GM19467 (cell line): ENCODE measurements around the gene PPIG.
"Not testable (repeated sequence)": the region's sequence is repeated elsewhere in the genome, so short reads cannot be mapped to it uniquely, and the experiment has no call there.

Source experiments
- ATAC-seq: cut with Tn5 transposase; IDR thresholded peaks from one replicate; pipeline ENCODE4 v1.9.1; 2021; ENCODE audit warnings: mild to moderate bottlenecking, moderate library complexity; ENCODE audit not compliant: unreplicated experiment

PPIG gene

DNA sequence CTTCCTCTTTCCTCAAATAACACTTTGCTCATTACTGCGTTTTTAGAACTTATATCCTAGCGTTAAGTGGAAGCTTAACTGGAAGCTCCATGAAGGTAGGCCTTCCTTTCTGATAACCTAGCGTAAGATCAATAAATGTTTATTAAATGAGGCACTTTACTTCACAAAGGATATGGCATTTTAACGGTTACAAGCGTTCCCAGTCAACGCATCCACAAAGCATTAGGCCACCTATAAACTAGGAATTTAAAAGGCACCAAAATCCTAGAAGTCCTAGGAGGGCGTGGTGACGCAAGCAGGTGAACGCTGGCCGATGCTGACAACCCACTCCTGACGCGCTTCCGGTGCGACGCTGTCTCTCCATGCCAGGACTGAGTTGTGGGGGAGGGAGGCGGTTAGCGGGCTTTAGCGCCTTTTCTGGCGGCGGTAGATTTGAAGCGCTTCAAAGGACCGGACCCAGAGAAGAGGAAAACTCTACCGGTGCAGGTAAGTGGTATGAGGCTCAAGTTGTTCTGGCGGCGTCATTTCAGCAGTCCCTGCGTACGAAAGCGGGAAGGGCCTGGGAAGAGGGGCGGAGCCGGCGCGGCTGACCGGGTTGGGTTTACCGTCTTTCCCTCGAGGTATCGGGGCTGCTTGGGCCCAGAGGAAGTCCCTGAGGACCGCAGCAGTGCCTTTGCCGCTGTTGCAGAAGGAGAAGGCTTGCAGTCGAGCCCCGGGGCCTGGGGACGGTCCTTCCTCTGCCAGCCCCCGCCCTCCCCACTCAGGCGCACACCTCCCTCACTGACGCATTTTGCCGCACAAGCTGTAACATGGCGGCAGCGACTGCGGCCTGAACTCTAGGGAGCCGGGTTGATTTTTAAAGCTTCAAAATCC lies at the start of gene PPIG:
PPIG (plus strand) TSS at position 347 of the 873 bp plus-strand sequence. CDS start 19,691 bp downstream, outside the sequence.
- peak; percentile 81 for ATAC-seq

DNA sequence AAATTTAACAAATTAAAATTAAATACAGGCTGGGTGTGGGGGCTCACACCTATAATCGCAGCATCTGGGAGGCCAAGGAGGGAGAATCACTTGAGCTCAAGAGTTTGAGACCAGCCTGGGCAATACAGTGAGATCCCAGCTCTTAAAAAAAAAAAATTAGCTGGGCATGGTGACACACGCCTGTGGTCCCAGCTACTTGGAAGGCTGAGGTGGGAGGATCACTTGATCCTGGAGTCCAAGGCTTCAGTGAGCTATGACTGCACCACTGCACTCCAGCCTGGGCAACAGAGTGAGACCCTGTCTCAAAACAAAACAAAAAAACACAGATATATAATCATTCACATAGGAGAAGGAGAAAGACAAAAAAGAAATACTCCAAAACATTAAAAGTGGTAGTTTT lies 44.7 kb upstream of the PPIG start:
- not testable (repeated sequence) for ATAC-seq

DNA sequence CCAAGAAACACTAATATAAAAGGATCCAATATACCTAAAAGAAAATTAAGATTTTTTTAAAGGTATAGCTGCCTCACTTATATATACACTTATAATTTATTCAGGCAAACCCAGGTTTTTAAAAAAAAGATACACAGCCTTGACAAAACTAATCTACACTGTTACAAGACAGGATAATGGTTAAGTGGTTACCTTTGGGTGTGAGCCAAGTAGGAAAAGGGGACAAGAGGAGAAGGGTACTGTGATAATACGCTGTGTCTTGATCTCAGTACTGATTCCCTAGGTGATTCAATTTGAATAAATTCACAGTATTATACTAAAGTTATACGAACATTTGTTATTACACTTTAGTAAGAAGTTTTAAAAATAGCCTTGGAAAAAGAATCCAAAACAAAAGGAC lies 44.0 kb upstream of the PPIG start:
- ATAC-seq: no peak

DNA sequence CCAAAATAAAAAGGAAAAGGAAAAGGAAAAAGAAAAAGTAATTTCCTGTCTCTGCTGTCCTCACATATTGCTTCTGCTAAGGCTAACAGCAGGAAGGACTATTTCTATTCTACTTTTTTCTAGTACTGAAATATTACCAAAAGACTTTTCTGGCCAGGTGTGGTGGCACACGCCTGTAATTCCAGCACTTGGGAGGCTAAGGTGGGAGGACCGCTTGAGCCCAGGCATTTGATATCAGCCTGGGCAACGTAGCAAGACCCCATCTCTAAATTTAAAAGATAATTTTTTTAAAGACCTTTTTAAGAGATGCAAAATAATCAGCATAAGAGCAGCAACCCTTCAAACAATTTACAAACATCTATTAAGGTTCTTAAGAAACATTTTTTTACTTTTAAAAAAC lies 41.7 kb upstream of the PPIG start:
- ATAC-seq: no peak

DNA sequence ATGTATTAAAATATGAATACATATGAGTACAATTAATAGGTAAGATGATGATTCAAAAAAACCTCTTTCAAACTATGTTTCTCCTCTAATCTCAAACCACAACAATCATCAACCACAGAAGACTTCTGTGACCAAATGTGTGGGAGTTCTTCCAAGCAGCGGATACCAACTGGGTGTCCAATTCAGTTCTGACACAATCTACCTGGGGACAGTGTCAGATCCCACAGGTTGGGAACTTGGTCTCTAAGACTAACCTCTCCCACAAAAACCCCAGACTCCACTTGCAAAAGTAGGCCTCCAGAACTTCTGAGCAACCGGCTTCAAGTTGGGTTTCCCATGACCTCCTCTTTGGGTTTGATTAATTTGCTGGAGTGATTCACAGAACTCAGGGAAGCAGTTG lies 37.4 kb upstream of the PPIG start:
- ATAC-seq: no peak

DNA sequence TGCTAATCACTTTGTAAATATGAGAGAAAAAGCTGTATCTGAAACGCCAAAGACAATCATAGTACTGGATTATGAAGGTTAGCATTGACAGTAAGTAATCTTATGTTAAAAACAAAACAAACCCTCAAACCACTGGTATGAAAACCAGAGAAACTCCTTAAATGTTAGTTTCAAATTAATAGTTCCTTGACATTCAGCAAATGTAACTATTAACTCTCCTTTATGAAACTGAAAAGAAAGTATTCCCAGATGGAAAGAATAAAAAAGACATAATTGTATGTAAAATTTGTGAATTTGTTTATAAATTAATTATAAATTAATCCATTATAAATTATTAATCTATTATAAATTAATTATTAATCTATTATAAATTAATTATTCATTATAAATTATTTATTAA lies 22.8 kb upstream of the PPIG start:
- ATAC-seq: no peak

DNA sequence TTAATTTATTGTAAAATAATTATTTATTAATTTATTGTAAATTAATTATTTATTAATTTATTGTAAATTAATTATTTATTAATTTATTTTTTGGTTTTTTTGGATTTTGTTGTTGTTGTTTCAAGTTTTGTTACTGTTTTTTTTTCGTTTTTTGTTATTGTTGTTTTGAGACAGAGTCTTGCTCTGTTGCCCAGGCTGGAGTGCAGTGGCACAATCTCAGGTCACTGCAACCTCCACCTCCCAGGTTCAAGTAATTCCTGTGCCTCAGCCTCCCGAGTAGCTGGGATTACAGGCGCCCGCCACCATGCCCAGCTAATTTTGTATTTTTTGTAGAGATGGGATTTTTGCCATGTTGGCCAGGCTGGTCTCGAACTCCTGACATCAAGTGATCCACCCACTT lies 22.1 kb upstream of the PPIG start:
- ATAC-seq: not testable (repeated sequence)

DNA sequence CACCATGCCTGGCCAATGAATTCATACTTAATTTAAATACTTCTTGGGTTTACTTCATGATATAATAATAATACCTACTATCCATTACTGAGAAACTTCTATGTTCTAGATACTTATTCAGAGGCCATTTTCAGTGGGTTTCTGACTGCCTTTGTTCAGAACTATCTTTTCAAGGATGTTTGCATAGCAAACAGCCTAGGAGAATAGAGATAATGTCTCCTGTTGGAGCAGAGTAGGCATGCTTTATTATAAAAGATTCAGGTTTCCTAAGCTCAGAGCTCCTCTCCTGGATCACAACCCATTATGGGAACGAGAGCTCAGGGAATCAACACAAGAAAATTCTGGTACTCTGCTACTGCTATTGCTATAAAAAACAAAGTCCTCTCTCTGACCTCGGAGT lies 21.6 kb upstream of the PPIG start:
- no peak for ATAC-seq

DNA sequence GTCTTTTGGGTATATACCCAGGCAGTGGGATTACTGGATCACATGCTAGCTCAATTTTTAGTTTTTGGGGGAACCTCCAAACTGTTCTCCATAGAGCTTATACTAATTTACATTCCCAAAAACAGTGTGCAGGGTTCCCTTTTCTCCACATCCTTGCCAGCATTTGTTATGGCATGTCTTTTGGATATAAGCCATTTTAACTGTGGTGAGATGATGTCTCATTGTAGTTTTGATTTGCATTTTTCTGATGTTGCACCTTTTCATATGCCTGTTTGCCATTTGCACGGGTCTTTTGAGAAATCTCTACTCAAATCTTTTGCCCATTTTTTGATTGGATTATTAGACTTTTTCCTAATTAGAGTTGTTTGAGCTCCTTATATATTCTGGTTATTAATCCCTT lies 18.5 kb upstream of the PPIG start:
- no peak for ATAC-seq

DNA sequence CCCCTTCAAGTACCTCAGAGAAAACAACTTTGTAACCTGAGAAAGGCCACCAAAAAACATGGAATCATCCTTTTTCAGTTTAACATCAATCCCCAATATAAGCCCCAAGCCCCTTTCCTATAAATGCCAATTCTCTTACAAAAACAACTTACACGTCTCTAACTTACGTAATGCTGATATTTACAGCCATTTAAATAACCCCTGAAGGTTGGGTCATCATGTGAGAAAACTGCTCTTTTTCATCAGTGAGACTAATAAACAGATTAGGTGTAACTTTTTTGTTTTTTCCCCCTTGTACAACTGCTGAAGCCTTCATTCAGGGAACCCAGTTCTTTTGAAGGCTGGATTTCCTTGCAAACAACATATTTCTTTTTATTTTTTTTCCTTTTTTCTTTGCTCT lies 14.2 kb upstream of the PPIG start:
- ATAC-seq: no peak

DNA sequence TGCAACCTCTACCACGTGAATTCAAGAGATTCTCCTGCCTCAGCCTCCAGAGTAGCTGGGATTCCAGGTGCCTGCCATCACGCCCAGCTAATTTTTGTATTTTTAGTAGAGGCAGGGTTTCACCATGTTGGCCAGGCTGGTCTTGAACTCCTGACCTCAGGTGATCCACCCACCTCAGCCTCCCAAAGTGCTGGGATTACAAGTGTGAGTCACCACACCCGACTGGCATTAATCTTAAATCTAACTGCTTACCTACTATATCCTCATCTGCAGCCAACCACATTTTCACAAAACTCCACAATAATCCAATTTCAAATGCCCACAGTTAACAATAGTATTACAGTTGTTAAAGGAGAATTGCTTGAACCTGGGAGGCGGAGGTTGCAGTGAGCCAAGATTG lies 13.4 kb upstream of the PPIG start:
- ATAC-seq: not testable (repeated sequence)

DNA sequence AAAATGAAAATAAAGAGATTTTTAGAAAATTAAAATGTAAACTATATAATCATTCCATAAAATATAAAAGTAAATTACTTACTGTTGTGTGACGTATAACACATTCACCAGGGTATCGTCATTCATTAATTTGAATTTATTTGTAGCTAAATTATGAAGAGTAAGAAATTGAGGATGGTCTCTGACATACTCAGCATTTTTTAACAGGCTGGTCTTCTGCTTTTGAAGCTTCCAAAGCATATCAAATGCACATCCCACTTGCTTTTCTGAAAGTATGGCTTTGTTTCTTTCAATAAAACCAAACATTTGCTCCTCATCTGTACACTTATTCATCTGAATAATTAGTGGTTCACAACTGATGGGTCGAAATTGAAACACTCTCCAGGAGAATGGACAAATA lies 12.6 kb upstream of the PPIG start:
- ATAC-seq: no peak

DNA sequence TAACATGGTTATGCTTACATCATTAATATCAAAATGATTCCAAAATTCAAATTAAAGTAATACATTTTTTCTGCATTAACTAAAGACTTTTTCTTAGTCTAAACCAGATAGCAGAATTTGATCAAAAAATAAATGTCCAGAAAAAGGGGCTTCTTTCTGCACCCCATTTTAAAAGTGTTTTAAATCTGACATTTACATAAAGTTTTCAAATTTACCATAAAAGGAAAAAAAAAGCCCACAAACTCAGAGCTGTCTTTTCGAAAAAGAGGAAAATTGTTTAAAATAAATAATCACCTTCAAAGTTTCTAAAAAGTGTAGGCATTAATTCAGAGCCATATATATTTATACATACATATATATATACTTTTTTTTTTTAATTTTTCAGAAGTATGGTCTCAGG lies 12.0 kb upstream of the PPIG start:
- ATAC-seq: no peak

DNA sequence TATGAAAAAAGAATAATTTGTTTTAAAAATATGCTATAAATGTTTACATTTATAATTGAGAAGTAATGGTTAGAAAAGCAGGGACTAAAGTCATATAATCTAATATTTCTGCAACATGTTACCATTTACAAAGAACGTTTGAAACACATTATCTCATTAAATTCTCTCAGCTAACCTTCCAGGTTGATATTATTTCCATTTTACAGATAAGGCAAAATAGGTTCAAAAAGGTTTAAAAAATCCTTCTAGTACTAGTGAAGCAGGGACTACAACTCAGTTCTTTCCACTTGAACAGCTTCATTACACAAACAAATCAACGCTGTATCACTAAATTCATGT lies 11.4 kb upstream of the PPIG start:
- no peak for ATAC-seq

DNA sequence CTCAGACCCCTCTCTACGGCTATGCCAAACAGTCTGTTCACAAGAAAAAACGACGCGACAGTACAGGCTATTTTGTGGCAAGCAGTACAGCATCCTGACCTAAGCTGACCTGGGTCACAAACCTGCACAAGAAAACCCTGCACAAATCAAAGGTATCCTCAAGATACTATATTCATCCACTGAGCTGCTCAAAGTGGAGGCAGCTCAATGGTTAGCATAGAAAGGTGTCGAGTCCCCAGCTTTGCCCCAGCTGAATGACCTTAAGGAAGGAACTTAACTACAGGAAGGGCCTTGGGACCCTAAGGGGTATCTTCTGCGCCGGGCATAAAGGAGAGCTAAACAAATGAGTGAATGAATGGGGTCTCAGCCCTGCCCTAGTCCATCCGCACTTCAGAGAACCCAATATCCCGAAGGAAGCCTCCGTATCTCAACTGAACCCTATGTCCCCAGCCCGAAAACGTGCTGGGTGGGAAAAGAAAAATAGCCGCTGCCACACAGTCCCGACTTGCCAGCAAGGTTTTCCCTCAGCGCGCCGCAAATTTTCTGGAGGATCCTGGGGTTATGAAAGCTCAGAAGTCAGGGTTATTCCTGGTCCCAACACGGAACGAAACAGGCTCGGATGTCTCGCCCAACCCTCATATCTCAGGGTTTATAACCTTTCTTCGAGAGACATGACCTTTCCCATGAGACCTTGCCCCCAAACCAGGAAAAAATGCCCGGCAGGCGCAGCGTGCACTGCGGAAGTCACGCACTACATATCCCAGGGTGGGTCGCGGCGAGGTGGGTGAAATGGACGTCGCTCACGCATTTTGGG lies 10.8 kb upstream of the PPIG start, which contains the start of gene FASTKD1:
FASTKD1 (minus strand) TSS at position 706 of the 814 bp plus-strand sequence. CDS start 1,836 bp downstream, outside the sequence.
- peak; percentile 98 for ATAC-seq

DNA sequence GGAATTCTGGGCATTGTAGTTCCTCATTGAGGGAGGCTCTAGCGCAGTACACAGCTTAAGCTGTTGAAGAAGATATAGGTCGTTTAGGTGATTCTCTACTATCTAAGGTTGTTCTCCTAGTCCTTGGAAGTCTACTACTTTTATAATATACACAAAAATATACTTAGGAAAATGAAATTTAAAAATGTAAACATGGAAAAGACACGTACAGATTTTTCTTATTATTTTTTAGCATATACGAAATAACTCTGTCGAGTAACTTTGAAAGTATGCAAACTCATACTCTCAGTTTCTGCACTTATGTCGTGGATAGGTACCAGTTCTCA lies 10.2 kb upstream of the PPIG start:
- ATAC-seq: no peak

DNA sequence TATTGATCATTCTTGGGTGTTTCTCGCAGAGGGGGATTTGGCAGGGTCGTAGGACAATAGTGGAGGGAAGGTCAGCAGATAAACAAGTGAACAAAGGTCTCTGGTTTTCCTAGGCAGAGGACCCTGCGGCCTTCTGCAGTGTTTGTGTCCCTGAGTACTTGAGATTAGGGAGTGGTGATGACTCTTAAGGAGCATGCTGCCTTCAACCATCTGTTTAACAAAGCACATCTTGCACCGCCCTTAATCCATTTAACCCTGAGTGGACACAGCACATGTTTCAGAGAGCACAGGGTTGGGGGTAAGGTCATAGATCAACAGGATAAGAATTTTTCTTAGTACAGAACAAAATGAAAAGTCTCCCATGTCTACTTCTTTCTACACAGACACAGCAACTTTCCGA lies 9.6 kb upstream of the PPIG start:
- ATAC-seq: not testable (repeated sequence)

DNA sequence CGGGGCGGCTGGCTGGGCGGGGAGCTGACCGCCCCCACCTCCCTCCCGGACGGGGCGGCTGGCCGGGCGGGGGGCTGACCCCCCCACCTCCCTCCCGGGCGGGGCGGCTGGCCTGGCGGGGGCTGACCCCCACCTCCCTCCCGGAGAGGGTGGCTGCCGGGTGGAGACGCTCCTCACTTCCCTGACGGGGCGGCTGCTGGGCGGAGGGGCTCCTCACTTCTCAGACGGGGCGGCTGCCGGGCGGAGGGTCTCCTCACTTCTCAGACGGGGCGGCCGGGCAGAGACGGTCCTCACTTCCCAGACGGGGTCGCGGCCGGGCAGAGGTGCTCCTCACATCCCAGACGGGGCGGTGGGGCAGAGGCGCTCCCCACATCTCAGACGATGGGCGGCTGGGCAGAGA lies 8.9 kb upstream of the PPIG start:
- not testable (repeated sequence) for ATAC-seq

DNA sequence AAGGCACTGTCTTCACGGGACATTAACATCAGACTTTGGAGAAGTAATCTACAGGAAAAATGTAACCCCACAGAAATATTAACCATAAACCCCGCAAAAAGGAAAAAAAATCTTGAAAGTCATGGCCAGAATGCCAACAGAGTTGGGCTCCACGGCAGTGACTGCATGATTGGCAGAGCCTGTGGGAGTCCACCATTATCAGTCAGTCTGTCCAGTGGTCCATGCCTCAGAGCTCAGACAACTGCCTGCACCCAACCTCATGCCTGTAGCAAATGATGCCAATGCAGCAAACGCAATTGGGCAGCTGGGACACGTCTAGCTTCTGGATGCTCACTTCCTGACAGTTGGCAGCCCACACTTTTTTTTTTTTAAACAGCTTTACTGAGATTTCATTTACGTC lies 5.1 kb upstream of the PPIG start:
- no peak for ATAC-seq

DNA sequence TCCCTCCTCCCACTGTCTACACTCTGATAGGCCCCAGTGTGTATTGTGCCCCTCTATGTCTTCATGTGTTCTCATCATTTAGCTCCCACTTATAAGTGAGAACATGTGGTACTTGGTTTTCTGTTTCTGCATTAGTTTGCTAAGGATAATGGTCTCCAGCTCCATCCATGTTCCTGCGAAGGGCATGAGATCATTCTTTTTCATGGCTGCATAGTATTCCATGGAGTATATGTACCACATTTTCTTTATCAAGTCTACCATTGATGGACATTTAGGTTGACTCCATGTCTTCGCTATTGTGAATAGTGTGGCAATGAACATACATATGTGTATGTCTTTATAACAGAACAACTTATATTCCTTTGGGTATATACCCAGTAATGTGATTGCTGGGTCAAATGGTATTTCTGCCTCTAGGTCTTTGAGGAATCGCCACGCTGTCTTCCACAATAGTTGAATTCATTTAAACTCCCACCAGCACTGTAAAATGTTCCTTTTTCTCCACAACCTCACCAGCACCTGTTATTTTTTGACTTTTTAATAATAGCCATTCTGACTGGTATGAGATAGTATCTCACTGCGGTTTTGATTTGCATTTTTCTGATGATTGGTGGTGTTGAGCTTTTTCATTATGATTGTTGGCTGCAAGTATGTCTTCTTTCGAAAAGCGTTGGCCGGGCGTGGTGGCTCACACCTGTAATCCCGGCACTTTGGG lies 1.4 kb upstream of the PPIG start:
- ATAC-seq: not testable (repeated sequence)

DNA sequence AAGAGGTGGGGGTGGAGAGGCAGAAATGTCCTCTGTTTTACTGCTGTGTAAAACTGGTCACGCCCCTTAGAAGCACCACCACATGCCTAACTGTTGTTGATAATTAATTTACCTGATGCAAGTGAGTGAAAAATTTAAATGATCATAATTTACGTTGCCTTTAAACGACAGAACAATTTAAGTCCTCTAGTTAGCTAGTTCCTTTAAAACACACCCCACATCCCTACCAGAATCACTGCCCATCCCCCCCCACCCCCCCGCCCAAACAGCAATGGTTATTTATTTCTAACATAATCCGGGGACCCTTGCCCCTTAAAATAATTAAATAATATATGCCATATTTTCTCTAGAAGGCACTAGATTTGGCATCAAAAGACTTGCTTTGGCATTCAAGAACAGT lies 633 bp upstream of the PPIG start:
- ATAC-seq: no peak

DNA sequence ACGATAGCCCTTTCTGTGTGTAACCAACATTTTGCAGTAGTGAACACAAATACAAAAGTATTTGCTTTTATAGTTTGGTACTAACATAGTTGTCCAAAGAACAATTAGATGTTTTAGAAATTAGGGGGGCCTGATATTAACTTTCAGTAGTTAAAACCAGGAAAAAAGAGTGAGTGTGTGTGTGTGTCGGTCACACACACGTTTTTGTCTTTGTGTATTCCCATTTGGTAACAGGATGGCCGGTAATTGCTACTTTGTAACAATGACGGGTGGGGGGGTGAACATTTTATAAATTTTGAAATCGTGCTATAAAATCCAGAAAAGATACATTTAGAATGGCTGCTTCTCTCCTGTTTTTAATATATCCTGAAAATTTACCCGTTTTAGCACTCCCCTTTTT lies 1.5 kb downstream of the PPIG start:
- no peak for ATAC-seq
